DMS 273 treated with DMSO at 0.1 percent for 48 hours (cell line): ENCODE data around the gene PEX6.
"Not testable (repeated sequence)": the region's sequence is repeated elsewhere in the genome, so short reads cannot be mapped to it uniquely, and the experiment has no call there.

Experiments
- DNase-seq: peaks from one replicate; lab custom pipeline; 2025; lab: John Stamatoyannopoulos, UW

PEX6 gene

DNA sequence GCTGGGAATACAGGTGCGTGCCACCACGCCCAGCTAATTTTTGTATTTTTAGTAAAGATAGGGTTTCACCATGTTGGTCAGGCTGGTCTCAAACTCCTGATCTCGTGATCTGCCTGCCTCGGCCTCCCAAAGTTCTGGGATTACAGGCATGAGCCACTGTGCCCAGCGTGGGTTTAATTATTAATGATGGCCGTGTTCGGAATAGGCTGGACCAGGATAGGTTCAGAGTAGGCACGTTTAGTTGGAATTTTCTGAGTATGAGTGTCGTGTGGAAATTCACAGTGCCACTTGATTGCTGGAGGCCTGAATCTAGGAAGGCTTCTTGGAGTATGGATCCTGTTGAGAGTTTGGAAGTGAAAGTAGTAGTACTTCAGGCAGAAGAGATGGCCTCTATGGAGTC is 19.2 kb upstream of the PEX6 start:
- not testable (repeated sequence) for DNase-seq

DNA sequence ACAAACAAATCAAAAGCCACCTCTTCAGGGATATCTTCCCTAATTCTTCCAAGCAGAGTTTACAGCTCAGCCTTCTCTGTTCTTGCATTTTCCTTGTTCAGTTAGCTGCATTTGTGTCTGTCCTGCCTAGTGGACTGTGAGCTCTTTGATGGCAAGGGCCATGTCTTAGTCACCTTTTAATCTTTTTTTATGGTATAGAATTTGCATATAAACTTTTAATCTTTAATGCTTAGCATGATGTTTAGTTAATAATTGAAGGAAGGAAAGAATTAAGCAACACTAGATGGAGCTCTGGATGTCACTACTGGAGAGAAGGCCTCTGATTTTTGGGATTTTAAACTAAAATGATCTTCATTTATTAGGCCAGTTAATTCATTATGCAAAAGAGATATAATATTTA is 17.5 kb upstream of the PEX6 start:
- no peak for DNase-seq

- no peak for DNase-seq
These were observed 14.5 kb upstream of the PEX6 start for GRCh38 chr6:42993445-42993844.

DNA sequence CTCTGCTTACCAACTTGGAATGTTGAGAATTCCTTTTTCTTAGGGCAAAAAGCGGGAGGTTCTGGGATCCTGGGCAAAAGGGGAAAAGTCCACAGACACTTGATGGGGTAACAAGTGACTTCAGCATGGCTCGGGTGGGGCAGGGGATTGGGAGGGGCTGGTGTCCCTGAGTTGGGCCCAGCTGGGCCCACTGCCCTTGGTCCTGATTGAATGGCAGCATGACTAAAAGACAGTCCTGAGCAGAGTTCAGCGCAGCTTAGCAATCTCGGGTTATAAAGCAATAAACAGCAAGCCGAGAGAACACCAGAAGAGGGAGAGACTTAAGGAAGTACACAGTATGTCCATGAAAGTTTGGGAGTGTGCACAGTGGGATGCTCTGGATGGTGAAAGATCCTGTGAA is 10.9 kb upstream of the PEX6 start:
- DNase-seq = no peak

DNA sequence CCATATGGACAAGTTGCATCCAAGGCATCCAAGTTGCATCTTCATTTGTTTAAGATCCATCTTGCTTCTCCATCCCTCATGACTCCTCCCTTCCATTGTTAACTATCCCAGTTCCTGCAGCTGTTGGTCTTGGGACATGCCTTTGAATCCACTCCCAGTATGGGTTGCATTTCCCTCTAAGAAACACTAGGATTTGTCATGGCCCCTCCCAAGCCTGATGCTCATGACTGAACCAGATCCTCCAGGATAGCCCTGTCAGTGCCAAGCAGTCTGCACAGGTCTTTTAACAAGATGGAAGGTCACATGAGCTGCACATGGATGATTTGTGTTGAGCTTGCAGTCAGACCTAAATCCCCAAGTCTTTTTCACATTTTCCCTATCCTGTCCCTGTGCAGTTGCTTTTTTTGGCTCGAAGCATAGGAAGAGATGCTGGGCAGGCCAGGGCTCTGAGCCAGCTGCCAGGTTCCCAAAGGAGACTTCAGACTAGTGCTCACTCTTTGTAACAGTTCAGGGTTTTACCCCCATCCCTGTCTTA is 9.6 kb upstream of the PEX6 start:
- no peak for DNase-seq

DNA sequence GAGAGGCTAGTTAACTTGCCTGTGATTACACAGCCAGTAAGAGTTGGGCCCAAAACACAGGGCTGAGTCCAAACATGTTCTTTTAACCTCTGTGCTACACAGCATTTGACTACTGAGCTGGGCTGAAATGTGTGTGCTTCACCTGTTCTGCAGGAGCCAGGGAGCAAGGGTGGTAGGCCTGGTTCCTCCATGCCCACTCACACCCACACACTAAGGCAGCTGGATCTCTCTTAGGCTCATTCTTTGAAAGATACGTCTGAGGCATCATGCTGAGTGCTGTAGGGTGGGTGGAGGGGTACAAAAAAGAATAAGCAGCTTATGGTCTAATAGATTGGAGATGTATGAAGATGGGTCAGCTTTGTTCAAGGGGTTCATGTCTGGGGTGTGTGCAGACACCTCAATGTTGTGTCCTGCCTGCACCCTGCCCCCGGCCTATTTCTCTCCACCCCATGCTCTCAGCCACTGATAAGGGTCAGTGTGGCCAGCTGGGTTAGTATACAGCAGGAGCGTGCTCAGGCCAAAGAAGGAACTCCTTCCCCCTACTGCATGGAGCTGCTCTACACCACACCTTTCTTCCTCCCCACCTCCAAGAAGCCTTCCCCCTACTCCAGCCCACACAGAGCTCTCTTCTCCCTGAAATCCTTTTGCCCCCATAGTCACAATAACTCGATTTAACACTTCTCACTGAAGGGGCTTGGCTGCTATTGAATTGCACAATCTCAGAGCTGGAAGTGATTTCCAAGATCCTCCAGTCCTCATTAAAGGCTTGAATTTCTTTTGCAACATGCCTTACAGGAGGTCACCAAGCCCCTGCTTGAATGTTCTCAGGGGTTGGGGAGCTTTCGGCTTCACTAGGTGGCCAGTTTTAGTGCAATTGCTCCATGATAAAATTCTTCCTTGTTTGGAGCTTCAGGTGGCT is 8.8 kb upstream of the PEX6 start:
- DNase-seq = no peak

DNA sequence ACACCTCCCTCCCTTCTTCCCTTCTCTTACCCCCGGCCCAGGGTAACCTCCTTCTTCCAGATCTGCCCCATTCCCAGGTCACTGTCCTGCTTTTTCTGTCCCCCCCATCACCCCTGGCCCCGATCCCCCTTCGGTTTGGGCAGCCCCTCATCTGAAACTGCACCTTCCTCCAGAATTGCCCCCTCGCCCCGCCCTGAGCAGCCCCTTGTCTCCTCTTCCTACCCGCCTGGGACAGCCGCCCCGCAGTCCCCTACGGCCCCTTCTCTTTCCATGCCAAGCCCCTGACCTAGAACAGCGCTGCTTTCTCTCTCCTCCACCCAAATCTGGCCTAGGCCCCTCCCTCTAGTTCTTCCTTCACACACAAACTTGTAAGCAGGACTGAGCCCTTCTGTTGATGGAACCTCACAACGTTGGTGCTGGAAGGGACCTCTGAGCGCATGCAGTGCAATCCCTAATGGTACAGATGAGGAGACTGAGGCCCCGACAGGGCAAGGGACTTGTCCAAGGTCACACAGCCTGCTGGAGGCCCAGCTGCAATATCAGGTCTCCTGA is 6.0 kb upstream of the PEX6 start:
- DNase-seq = no peak

GRCh38 chr6:42984001-42984923 is 5.3 kb upstream of the PEX6 start, which contains the start of gene PPP2R5D:
PPP2R5D (plus strand) TSS chr6:42984570; CDS start chr6:42984678, 108 bp downstream.
- DNase-seq = peak; percentile 99

- no peak for DNase-seq
These were observed 2.9 kb upstream of the PEX6 start for GRCh38 chr6:42981836-42982235.

DNA sequence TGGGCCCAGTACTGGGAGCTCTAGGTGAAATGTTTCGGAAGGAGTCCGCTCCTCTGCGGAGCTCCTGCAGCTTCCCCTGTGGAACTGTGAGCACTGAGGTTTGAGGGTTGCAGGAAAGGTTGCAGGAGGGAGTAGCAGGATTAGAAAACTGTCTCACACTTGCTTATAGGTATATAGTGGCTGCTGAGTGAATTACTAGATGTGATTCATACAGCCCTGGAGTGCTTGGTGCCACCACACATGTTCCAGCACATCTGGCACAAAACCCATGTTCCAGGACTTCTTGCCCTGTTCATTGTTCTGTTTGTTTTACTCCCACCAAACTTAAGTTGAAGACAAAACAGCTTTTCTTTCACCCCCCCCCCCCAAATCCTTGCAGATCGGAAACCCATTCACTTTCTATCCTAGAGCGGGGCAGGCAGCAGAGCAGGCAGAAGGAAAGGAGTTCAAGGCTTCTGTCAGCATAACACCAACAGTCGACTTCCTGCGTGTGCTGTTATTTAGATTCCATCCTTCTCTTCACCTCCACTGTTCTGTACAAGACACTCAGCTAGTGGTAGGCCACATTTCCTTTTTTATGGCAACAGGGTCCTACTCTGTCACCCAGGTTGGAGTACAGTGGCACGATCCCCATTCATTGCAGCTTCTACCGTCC is 669 bp upstream of the PEX6 start:
- DNase-seq = peak; percentile 55

DNA sequence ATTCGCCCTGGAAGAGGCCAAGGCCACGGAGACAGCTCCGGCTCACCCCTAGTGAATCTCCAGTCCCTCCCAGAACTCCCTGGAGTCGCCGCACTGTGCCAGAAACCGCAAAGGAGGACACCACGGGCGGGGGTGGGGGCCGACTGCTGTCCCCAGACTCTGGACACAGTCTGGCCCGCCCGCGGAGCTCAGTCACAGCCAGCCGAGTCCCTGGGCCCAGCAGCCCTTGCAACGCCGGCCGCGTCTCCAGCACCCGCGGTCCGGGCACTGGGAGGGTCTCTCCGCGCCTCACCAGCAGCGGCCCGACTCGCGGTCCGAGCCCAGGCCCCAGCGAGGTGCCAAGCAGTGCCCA is 518 bp downstream of the PEX6 start:
- no peak for DNase-seq

GRCh38 chr6:42974919-42975505 is 4.0 kb downstream of the PEX6 start:
- no peak for DNase-seq

GRCh38 chr6:42973926-42974325 is 5.1 kb downstream of the PEX6 start:
- DNase-seq = no peak

DNA sequence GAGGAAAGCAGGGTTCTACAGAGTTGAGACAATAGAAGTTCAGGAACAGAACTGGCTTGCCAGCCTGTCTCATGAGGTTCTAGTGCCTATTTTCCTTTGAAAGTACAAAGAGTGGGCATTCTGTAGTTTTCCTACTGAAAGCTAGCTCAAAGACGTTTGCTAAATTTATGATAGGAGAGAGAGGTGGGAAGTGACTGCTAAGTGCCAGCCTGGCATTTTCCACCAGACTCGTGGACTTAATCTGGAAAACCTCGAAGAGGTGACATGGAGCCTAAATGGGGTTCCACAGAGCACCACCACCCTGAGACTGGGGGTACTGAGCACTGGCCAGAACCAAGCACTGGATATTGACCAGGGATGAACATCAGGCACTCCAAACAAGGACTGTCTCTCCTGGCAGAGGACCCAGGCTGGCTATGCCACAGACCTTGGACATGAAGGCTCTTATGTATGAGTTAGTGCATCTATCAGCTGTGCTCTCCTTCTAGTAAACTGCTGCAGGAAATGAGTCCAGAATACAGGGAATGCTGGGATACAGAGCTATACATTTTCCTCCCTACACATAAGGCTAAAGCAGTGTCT is 7.1 kb downstream of the PEX6 start:
- no peak for DNase-seq

- no peak for DNase-seq
These were observed 7.9 kb downstream of the PEX6 start for GRCh38 chr6:42970871-42971612.

DNA sequence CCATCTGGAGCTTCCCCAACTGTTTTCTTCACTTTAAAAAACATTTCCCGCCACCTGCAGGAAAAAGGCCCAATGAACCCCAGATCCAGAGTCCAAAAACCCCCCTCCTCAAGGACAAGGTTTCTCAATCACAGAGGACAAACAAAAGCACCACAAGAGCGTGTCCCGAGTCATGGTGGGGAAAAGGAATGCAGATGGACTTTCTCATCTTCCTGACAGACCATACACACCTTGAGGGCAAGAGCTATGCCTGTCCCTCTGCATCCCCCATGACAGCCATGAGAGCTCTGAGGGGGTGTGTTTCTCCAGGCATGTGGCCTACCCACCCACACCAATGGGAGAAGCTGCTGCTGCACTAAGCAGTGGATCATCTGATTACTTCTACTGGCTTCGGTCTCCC is 9.0 kb downstream of the PEX6 start:
- no peak for DNase-seq

DNA sequence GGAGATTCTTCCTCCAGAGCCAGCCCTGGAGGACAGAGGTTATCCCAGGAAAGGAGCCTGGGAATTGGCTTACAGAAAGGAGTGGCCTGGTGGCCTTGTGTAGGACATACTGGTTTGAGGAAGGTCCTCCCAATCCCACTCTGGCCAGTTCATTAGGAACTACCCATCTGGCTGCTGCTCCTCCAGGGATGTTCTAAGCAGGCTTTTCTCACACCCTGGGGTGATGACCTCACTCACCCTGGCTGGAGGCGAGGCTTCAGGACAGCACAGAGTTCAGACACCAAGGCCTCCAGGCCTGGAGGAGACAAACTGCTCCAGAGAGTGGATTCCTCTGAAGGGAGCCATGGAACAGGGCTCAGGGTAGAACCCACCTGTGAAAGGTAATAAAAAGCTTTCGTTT is 9.6 kb downstream of the PEX6 start:
- DNase-seq = no peak

GRCh38 chr6:42968783-42969182 is 10.2 kb downstream of the PEX6 start:
- DNase-seq = no peak

DNA sequence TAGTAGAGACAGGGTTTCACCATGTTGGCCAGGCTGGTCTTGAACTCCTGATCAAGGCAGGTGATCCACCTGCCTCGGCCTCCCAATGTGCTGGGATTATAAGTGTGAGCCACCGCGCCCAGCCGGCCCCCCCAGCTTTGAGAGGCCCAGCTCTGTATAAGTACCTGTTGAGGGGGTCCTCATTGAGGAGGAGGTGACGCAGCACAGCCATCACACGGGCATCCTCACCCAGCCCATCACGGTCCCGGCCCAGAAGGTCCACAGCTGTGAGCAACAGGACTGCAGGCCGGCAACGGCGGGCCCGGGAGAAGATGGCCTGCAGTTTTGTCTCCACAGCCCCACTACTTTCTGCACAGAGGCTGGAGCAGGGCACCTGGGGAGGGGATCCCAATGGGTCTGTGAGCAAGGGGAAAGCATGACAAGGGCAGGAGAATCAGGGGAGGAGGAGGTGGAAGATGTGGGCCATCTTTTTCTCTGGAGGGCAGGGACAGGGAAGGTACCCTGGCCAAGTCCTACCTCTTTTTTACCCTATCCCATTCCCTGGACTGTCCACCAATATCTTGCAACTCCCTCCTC is 10.8 kb downstream of the PEX6 start:
- DNase-seq = no peak

- no peak for DNase-seq
These were observed 11.8 kb downstream of the PEX6 start for GRCh38 chr6:42967228-42967627.
